ENCODE data around the gene WNT8B. TPM values are rescaled to one million over a fixed set of nuclear protein-coding genes. Genes with fewer than 3 reads are reported as not detected.

Gene WNT8B
- total RNA-seq, 4 donors from 2014 or later = not detected

GRCh38 chr10:100504096-100504495 is 41.3 kb downstream of the WNT8B start:
- Histone ChIP-seq H3K4me1 (no peaks in the 10 kb centered on the region), H3K9me3 (no peaks in the 10 kb centered on the region), H3K4me3 (no peak overlapping the region), H3K36me3 (peaks cover 0 to 96% (median 4%) of the 10 kb centered on the region in 3 donors), H3K27ac (no peak overlapping the region), H3K27me3 (no peaks in the 10 kb centered on the region)
- 31 to 37% methylated on average over 5 of the region's 5 CpGs for WGBS, 2 donors
- no peak for TF ChIP-seq CTCF (IDR thresholded peaks at IDR 0.05)
- TF ChIP-seq EP300 (IDR thresholded peaks at IDR 0.05) = no peak
- TF ChIP-seq POLR2A (IDR thresholded peaks at IDR 0.05) = no peak
- DNase-seq (ENCODE audit: low spot score in 2 of 2) = no peak

GRCh38 chr10:100505164-100505563 is 42.4 kb downstream of the WNT8B start:
- no peaks in the 10 kb centered on the region for H3K9me3 ChIP-seq
- whole genome bisulfite sequencing, 2 donors = 96 to 97% methylated on average over 2 of the region's 2 CpGs
- TF ChIP-seq EP300 (IDR thresholded peaks at IDR 0.05) (no peak), CTCF (IDR thresholded peaks at IDR 0.05) (no peak), POLR2A (IDR thresholded peaks at IDR 0.05) (no peak)
- no peak overlapping the region for H3K4me3 ChIP-seq
- DNase-seq (ENCODE audit: low spot score in 2 of 2) = no peak
- no peaks in the 10 kb centered on the region for H3K27me3 ChIP-seq
- no peaks in the 10 kb centered on the region for H3K4me1 ChIP-seq
- no peak overlapping the region for H3K27ac ChIP-seq
- H3K36me3 ChIP-seq = peaks cover 0 to 94% (median 4%) of the 10 kb centered on the region in 3 donors

GRCh38 chr10:100506596-100507356 is 44.0 kb downstream of the WNT8B start:
- Histone ChIP-seq H3K27me3 (no peaks in the 10 kb centered on the region), H3K9me3 (no peaks in the 10 kb centered on the region), H3K4me1 (no peaks in the 10 kb centered on the region), H3K27ac (no peak overlapping the region), H3K36me3 (peaks cover 0 to 94% (median 4%) of the 10 kb centered on the region in 3 donors), H3K4me3 (no peak overlapping the region)
- WGBS, 2 donors = 97 to 98% methylated on average over 5 of the region's 5 CpGs
- DNase-seq (ENCODE audit: low spot score in 2 of 2) = no peak
- TF ChIP-seq CTCF (IDR thresholded peaks at IDR 0.05) (no peak), POLR2A (IDR thresholded peaks at IDR 0.05) (no peak), EP300 (IDR thresholded peaks at IDR 0.05) (no peak)

GRCh38 chr10:100507357-100507732 is 44.5 kb downstream of the WNT8B start:
- H3K36me3 ChIP-seq = peaks cover 0 to 94% (median 3%) of the 10 kb centered on the region in 3 donors
- no peaks in the 10 kb centered on the region for H3K9me3 ChIP-seq
- H3K4me3 ChIP-seq = no peak overlapping the region
- DNase-seq (ENCODE audit: low spot score in 2 of 2) = no peak
- H3K27ac ChIP-seq = no peak overlapping the region
- H3K4me1 ChIP-seq = no peaks in the 10 kb centered on the region
- no peaks in the 10 kb centered on the region for H3K27me3 ChIP-seq
- WGBS, 2 donors = 92% methylated on average over 5 of the region's 5 CpGs
- TF ChIP-seq CTCF (IDR thresholded peaks at IDR 0.05) (no peak), POLR2A (IDR thresholded peaks at IDR 0.05) (no peak), EP300 (IDR thresholded peaks at IDR 0.05) (no peak)

- Histone ChIP-seq H3K27me3 (no peaks in the 10 kb centered on the region), H3K4me1 (no peaks in the 10 kb centered on the region), H3K9me3 (no peaks in the 10 kb centered on the region), H3K36me3 (peaks cover 0 to 95% (median 0%) of the 10 kb centered on the region in 3 donors), H3K4me3 (no peak overlapping the region), H3K27ac (no peak overlapping the region)
- WGBS, 2 donors = 61 to 68% methylated on average over 1 of the region's 1 CpG
- TF ChIP-seq EP300 (IDR thresholded peaks at IDR 0.05) = no peak
- no peak for TF ChIP-seq CTCF (IDR thresholded peaks at IDR 0.05)
- no peak for TF ChIP-seq POLR2A (IDR thresholded peaks at IDR 0.05)
- no peak for DNase-seq (ENCODE audit: low spot score in 2 of 2)
Measured at GRCh38 chr10:100508266-100508665, 45.5 kb downstream of the WNT8B start.
